Adrenal gland (tissue), 12 donors: ENCODE data around the gene CWC27. TPM values are rescaled to one million over a fixed set of nuclear protein-coding genes. Genes with fewer than 3 reads are reported as not detected.

ENCODE experiments used
- DNase-seq, 7 donors: peaks; one replicate each; pipeline ENCODE4 v3.0.0-alpha.2; 2019 to 2020
- H3K27ac ChIP-seq, 5 donors: fragments of 200-600 bp; sonication (generic) in 4 of 5; 1 replicate in 3 of 5; 2 replicates in 2 of 5; pipeline versions ENCODE4 v1.5.1 to v1.8.0; 2016 to 2020; ENCODE audit warnings: mild to moderate bottlenecking in 1 of 5
- H3K27me3 ChIP-seq: fragments of 200-600 bp; 2 replicates; pipeline ENCODE4 v1.8.0; 2021
- H3K36me3 ChIP-seq, 2 donors: fragments of 200-600 bp; replicated peaks in 1 of 2; 1 replicate in 1 of 2; 2 replicates in 1 of 2; pipeline versions ENCODE4 v1.5.1 to v1.8.0; 2018 to 2022
- H3K4me1 ChIP-seq, 2 donors: fragments of 200-600 bp; replicated peaks in 1 of 2; 1 replicate in 1 of 2; 2 replicates in 1 of 2; pipeline versions ENCODE4 v1.5.1 to v1.8.0; 2018 to 2021
- H3K4me3 ChIP-seq, 4 donors: fragments of 200-600 bp; sonication (generic) in 3 of 4; one replicate each; pipeline ENCODE4 v1.5.1; 2016 to 2018
- H3K9me3 ChIP-seq, 3 donors: fragments of 200-600 bp; sonication (generic) in 1 of 3; replicated peaks in 1 of 3; 1 replicate in 2 of 3; 2 replicates in 1 of 3; pipeline versions ENCODE4 v1.5.1 to v1.8.0; 2016 to 2021
- POLR2A ChIP-seq, 2 donors: fragments of 450-650 bp; IDR thresholded peaks; one replicate each; pipeline ENCODE4 v1.6.1; 2017; ENCODE audit warnings: antibody characterized with exemption in 2 of 2, mild to moderate bottlenecking in 2 of 2, moderate library complexity in 1 of 2
- WGBS, 4 donors: extraction: QIAGEN DNeasy Blood & Tissue Kit in 2 of 4; methylation state at CpG; one replicate each; pipeline versions ENCODE4 v1.1.5 to v1.1.7; 2013 to 2017; 5-methylcytosine and 5-hydroxymethylcytosine counted together
- intact Hi-C, 2 donors: fragments of 100-400 bp; cut with DNase I; formaldehyde crosslinking; loops; one replicate each; pipeline versions ENCODE4 v1.14.1 to v1.15.0; 2022 to 2023
- polyA plus RNA-seq, 3 donors: library from polyadenylated mRNA; stranded (reverse); fragments of 200-250 nt in 2 of 3; fragments of 350-450 nt in 1 of 3; fragmentation: Illumina TruSeq in 1 of 3; extraction: RNeasy Lipid Tissue Mini Kit (QIAGEN cat#74804) in 1 of 3; gene quantifications; one replicate each; pipeline ENCODE4 v1.2.3, GENCODE V29; 2013 to 2014
- total RNA-seq, 9 donors: library from RNA; depleted of rRNA in 4 of 9; stranded (reverse); fragments of >200 nt in 4 of 9; fragments of 120-200 nt in 1 of 9; fragmentation: NEBNext Ultra II Directional in 1 of 9; extraction: Animal tissue kit (Norgen Biotek cat#: 25700) in 1 of 9; gene quantifications; one replicate each; pipeline versions ENCODE4 v1.1.0 to v1.2.4, GENCODE V29; 2013 to 2023
- TF ChIP-seq, protein P1 (sequence below), 6 experiments: fragments of 450-650 bp in 4 of 6; fragments of 200-600 bp in 2 of 6; sonication (generic) in 1 of 6; IDR thresholded peaks; 1 replicate in 5 of 6; 2 replicates in 1 of 6; pipeline versions ENCODE4 v1.5.1 to v1.8.0; 2016 to 2021; ENCODE audit warnings: antibody characterized with exemption in 6 of 6, mild to moderate bottlenecking in 2 of 6, moderate library complexity in 1 of 6
- donor health status: healthy with polysubstance abuse.
- donor health status: Bipolar disorder and iron deficiency.
- donor health status: DM: yes; HTN: yes; CAD: no.
- donor health status: DM: no; HTN: no; CAD: no.
- donor health status: DM: no; HTN: no; CAD: no.
- donor health status: DM: yes; HTN: yes; CAD: no.

Gene CWC27
- total and polyA plus RNA-seq, 12 donors = 7.3 to 31.0 (median 15.6) TPM

DNA sequence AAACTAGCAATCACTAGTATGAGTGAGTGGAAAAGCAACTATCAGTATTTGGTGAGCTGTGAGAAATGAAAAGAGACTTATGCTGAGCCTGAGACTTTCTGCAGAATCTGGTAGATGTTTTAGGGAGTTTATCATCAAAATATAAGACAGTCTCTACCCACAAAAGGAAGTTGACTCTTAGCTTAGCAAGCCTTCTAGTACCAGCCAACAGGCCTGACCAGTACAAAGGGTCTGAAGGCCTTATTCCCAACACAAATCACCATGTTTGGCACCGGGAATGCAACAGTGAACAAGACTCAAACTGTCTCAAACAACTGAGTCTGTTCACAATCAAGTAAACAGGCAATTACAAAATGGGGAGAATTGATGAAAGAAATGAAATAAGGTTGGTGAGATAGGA lies 244.4 kb downstream of the CWC27 start:
- no peaks in the 10 kb centered on the region for H3K9me3 ChIP-seq
- no peaks in the 10 kb centered on the region for H3K36me3 ChIP-seq
- WGBS, 4 donors = 78 to 91% (median 88%) methylated on average over 1 of the region's 1 CpG
- no peak for DNase-seq
- H3K4me1 ChIP-seq = peaks cover 0 to 10% of the 10 kb centered on the region in 2 donors
- no peak overlapping the region for H3K27ac ChIP-seq
- no peak for TF ChIP-seq POLR2A (IDR thresholded peaks at IDR 0.05)
- TF ChIP-seq, protein P1, sequence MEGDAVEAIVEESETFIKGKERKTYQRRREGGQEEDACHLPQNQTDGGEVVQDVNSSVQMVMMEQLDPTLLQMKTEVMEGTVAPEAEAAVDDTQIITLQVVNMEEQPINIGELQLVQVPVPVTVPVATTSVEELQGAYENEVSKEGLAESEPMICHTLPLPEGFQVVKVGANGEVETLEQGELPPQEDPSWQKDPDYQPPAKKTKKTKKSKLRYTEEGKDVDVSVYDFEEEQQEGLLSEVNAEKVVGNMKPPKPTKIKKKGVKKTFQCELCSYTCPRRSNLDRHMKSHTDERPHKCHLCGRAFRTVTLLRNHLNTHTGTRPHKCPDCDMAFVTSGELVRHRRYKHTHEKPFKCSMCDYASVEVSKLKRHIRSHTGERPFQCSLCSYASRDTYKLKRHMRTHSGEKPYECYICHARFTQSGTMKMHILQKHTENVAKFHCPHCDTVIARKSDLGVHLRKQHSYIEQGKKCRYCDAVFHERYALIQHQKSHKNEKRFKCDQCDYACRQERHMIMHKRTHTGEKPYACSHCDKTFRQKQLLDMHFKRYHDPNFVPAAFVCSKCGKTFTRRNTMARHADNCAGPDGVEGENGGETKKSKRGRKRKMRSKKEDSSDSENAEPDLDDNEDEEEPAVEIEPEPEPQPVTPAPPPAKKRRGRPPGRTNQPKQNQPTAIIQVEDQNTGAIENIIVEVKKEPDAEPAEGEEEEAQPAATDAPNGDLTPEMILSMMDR (IDR thresholded peaks at IDR 0.05) = no peak
- intact Hi-C loops = no loop called here
- H3K27me3 ChIP-seq = no peaks in the 10 kb centered on the region
- no peak overlapping the region for H3K4me3 ChIP-seq

- H3K27me3 ChIP-seq = no peaks in the 10 kb centered on the region
- H3K4me3 ChIP-seq = no peak overlapping the region
- TF ChIP-seq POLR2A (IDR thresholded peaks at IDR 0.05) = no peak
- TF ChIP-seq, protein P1 (IDR thresholded peaks at IDR 0.05) = no peak
- H3K36me3 ChIP-seq = no peaks in the 10 kb centered on the region
- peaks cover 0 to 10% of the 10 kb centered on the region in 2 donors for H3K4me1 ChIP-seq
- intact Hi-C loops = no loop called here
- DNase-seq = no peak
- WGBS, 4 donors = 51 to 66% (median 59%) methylated on average over 2 of the region's 2 CpGs
- no peaks in the 10 kb centered on the region for H3K9me3 ChIP-seq
- H3K27ac ChIP-seq = no peak overlapping the region
Measured at GRCh38 chr5:65014769-65015168, 246.0 kb downstream of the CWC27 start.

GRCh38 chr5:65015767-65016166 lies 247.0 kb downstream of the CWC27 start:
- peaks cover 0 to 10% of the 10 kb centered on the region in 2 donors for H3K4me1 ChIP-seq
- intact Hi-C loops = no loop called here
- H3K36me3 ChIP-seq = no peaks in the 10 kb centered on the region
- H3K4me3 ChIP-seq = no peak overlapping the region
- TF ChIP-seq POLR2A (IDR thresholded peaks at IDR 0.05) = no peak
- TF ChIP-seq, protein P1 (IDR thresholded peaks at IDR 0.05) = no peak
- WGBS, 4 donors = 94 to 98% (median 96%) methylated on average over 3 of the region's 3 CpGs
- no peaks in the 10 kb centered on the region for H3K9me3 ChIP-seq
- H3K27ac ChIP-seq = no peak overlapping the region
- H3K27me3 ChIP-seq = no peaks in the 10 kb centered on the region
- DNase-seq = no peak

DNA sequence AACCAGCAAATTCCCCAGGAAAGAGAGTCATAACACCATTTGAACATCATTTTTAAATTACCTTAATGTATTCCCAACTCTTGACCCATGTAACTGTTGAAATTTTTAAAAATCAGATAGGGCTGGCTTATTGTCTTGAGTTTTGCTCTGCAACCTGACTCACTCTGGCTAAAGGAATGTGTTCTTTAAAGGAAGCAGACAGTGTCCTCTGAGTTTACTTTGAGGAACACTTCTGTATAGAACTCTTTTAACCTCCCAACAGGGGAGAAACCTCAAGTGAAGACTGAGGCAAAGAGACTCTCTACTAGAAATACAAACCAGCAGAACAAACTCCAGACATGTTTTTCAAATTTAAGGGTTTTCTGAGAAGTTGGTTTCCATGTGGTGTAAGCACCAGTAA lies 248.9 kb downstream of the CWC27 start:
- Histone ChIP-seq H3K4me3 (no peak overlapping the region), H3K36me3 (no peaks in the 10 kb centered on the region), H3K27me3 (no peaks in the 10 kb centered on the region), H3K9me3 (no peaks in the 10 kb centered on the region), H3K27ac (no peak overlapping the region), H3K4me1 (peaks cover 0 to 7% of the 10 kb centered on the region in 2 donors)
- intact Hi-C loops = no loop called here
- no peak for DNase-seq
- TF ChIP-seq, protein P1 (IDR thresholded peaks at IDR 0.05) = no peak
- TF ChIP-seq POLR2A (IDR thresholded peaks at IDR 0.05) = no peak
